Measurements from ENCODE around the gene MAPKAP1. TPM values are rescaled to one million over a fixed set of nuclear protein-coding genes. Genes with fewer than 3 reads are reported as not detected.

The MAPKAP1 gene
- total and polyA plus RNA-seq, 9 of the 15 experiments (the other 6 are each of a cell fraction or from before 2014, with no cell fraction given), result 2.6 to 82.1 (median 61.1) TPM

GRCh38 chr9:125407974-125408900, 298.8 kb downstream of the MAPKAP1 start (continued):
- no peak for TF ChIP-seq NR0B1 (IDR thresholded peaks at IDR 0.05; ENCODE audit: partially characterized antibody)
- TF ChIP-seq ZNF592 (IDR thresholded peaks at IDR 0.05), result no peak
- TF ChIP-seq GTF2F1 (IDR thresholded peaks at IDR 0.05; ENCODE audit: low read depth, low read length), result no peak
- TF ChIP-seq SREBF1 (IDR thresholded peaks at IDR 0.05; ENCODE audit: borderline replicate concordance, low read depth, low read length), result no peak
- no peak for TF ChIP-seq SFPQ (IDR thresholded peaks at IDR 0.05; ENCODE audit: low read depth, low read length)
- TF ChIP-seq ZNF436 (CRISPR knock-in tag; IDR thresholded peaks at IDR 0.05), result no peak
- no peak for TF ChIP-seq ZEB2 (IDR thresholded peaks at IDR 0.05)
- no peak for TF ChIP-seq KLF6 (CRISPR knock-in tag; IDR thresholded peaks at IDR 0.05; ENCODE audit: borderline replicate concordance)
- no peak for TF ChIP-seq ZNF717 (CRISPR knock-in tag; IDR thresholded peaks at IDR 0.05)
- TF ChIP-seq ATF1 (CRISPR knock-in tag; IDR thresholded peaks at IDR 0.05), result no peak
- TF ChIP-seq ATF1 (tag; IDR thresholded peaks at IDR 0.05), result no peak
- TF ChIP-seq SP1 (CRISPR knock-in tag; IDR thresholded peaks at IDR 0.05), result peak; percentile 47
- TF ChIP-seq SUPT5H (IDR thresholded peaks at IDR 0.05), result no peak
- TF ChIP-seq CHD1 (IDR thresholded peaks at IDR 0.05; ENCODE audit: low read length), result no peak
- no peak for TF ChIP-seq HOXB6 (CRISPR knock-in tag; IDR thresholded peaks at IDR 0.05; ENCODE audit: borderline replicate concordance)
- TF ChIP-seq PKNOX1 (IDR thresholded peaks at IDR 0.05), result no peak
- TF ChIP-seq ZNF445 (CRISPR knock-in tag; IDR thresholded peaks at IDR 0.05; ENCODE audit: low read depth), result no peak
- no peak for TF ChIP-seq ATF6 (CRISPR knock-in tag; IDR thresholded peaks at IDR 0.05)

Measured in K562 (cell line).